ENCODE data around the gene ZNF280A. TPM values are rescaled to one million over a fixed set of nuclear protein-coding genes. Genes with fewer than 3 reads are reported as not detected.

ZNF280A gene
- 0.59 and 0.96 TPM in 2 replicates for total RNA-seq (2014; rRNA removed; shearing (Covaris generic))

- DNase-seq (ENCODE audit: low read depth): peak; percentile 74
Observed at GRCh38 chr22:22520020-22520656, at the start of gene ZNF280A. Gene ZNF280A, minus strand, starts transcription at chr22:22520270. Its CDS starts 4,640 bp downstream, at chr22:22515630.

- DNase-seq (ENCODE audit: low read depth): no peak
Observed at GRCh38 chr22:22569218-22569617, 49.1 kb upstream of the ZNF280A start.

GRCh38 chr22:22565981-22566380 lies 45.9 kb upstream of the ZNF280A start:
- DNase-seq (ENCODE audit: low read depth): peak; percentile 49

- DNase-seq (ENCODE audit: low read depth): peak; percentile 82
Observed at GRCh38 chr22:22558972-22559603, 39.0 kb upstream of the ZNF280A start, which contains the start of gene PRAME. Gene PRAME, minus strand, starts transcription at chr22:22559265. Its CDS starts 2,433 bp downstream, at chr22:22556832.

- DNase-seq (ENCODE audit: low read depth): peak; percentile 22
Observed at GRCh38 chr22:22558071-22558971, 38.3 kb upstream of the ZNF280A start.

GRCh38 chr22:22556995-22557925 lies 37.2 kb upstream of the ZNF280A start:
- DNase-seq (ENCODE audit: low read depth): peak; percentile 72

GRCh38 chr22:22556578-22556977 lies 36.5 kb upstream of the ZNF280A start:
- no peak for DNase-seq (ENCODE audit: low read depth)

GRCh38 chr22:22555596-22555995 lies 35.5 kb upstream of the ZNF280A start:
- DNase-seq (ENCODE audit: low read depth): no peak

GRCh38 chr22:22554587-22555284 lies 34.7 kb upstream of the ZNF280A start:
- no peak for DNase-seq (ENCODE audit: low read depth)

- no peak for DNase-seq (ENCODE audit: low read depth)
Observed at GRCh38 chr22:22553735-22554586, 33.9 kb upstream of the ZNF280A start.

- DNase-seq (ENCODE audit: low read depth): no peak
Observed at GRCh38 chr22:22553141-22553540, 33.1 kb upstream of the ZNF280A start.

GRCh38 chr22:22552630-22553029 lies 32.6 kb upstream of the ZNF280A start:
- DNase-seq (ENCODE audit: low read depth): peak; percentile 74

- DNase-seq (ENCODE audit: low read depth): no peak
Observed at GRCh38 chr22:22550789-22551434, 30.8 kb upstream of the ZNF280A start.

- DNase-seq (ENCODE audit: low read depth): no peak
Observed at GRCh38 chr22:22548910-22549309, 28.8 kb upstream of the ZNF280A start.

- no peak for DNase-seq (ENCODE audit: low read depth)
Observed at GRCh38 chr22:22548317-22548716, 28.2 kb upstream of the ZNF280A start.

- no peak for DNase-seq (ENCODE audit: low read depth)
Observed at GRCh38 chr22:22547692-22548300, 27.7 kb upstream of the ZNF280A start.

GRCh38 chr22:22547226-22547625 lies 27.2 kb upstream of the ZNF280A start:
- DNase-seq (ENCODE audit: low read depth): no peak

- DNase-seq (ENCODE audit: low read depth): no peak
Observed at GRCh38 chr22:22546490-22546889, 26.4 kb upstream of the ZNF280A start.

- no peak for DNase-seq (ENCODE audit: low read depth)
Observed at GRCh38 chr22:22545084-22545483, 25.0 kb upstream of the ZNF280A start.
